ENCODE data around the gene RNF180.

RNF180 gene

GRCh38 chr5:64147849-64148441, 17.7 kb upstream of the RNF180 start:
- no peaks in the 10 kb centered on the region for H3K36me3 ChIP-seq (ENCODE audit: control insufficient read depth in 2 of 2, insufficient read depth in 1 of 2, low read length in 2 of 2)
- H3K4me1 ChIP-seq (ENCODE audit: control insufficient read depth, insufficient read depth, low read length): no peaks in the 10 kb centered on the region
- H3K4me3 ChIP-seq (ENCODE audit: low read depth, low read length): no peak overlapping the region
- TF ChIP-seq TCF7L2 (IDR thresholded peaks at IDR 0.05; ENCODE audit: borderline replicate concordance, low read depth, low read length) (no peak), ZNF654 (tag by site-specific recombination; IDR thresholded peaks at IDR 0.05; ENCODE audit: low read depth) (peak; percentile 91), ZNF660 (tag by site-specific recombination; IDR thresholded peaks at IDR 0.05) (peak; percentile 64)
- TF ChIP-seq, protein P1, sequence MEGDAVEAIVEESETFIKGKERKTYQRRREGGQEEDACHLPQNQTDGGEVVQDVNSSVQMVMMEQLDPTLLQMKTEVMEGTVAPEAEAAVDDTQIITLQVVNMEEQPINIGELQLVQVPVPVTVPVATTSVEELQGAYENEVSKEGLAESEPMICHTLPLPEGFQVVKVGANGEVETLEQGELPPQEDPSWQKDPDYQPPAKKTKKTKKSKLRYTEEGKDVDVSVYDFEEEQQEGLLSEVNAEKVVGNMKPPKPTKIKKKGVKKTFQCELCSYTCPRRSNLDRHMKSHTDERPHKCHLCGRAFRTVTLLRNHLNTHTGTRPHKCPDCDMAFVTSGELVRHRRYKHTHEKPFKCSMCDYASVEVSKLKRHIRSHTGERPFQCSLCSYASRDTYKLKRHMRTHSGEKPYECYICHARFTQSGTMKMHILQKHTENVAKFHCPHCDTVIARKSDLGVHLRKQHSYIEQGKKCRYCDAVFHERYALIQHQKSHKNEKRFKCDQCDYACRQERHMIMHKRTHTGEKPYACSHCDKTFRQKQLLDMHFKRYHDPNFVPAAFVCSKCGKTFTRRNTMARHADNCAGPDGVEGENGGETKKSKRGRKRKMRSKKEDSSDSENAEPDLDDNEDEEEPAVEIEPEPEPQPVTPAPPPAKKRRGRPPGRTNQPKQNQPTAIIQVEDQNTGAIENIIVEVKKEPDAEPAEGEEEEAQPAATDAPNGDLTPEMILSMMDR (tag by site-specific recombination; IDR thresholded peaks at IDR 0.05): peak; percentile 64; the same call in 1 of the 2 replicates
- no peak overlapping the region for H3K27ac ChIP-seq (ENCODE audit: extremely low read depth, low read depth, low read length)
- no peaks in the 10 kb centered on the region for H3K9me3 ChIP-seq (ENCODE audit: control insufficient read depth, insufficient read depth, low read depth, low read length)
- CTCF ChIA-PET: interaction anchor here (0.6 to 4.1 kb wide), 35 partner anchors 8 to 1364 kb away, joined by 3 to 42 read pairs (median 4); no protein-coding TSS in a partner anchor
- POLR2A ChIA-PET: interaction anchor here (0.6 kb wide), 1 partner anchor 290 kb away, joined by 4 read pairs; no protein-coding TSS in a partner anchor

DNA sequence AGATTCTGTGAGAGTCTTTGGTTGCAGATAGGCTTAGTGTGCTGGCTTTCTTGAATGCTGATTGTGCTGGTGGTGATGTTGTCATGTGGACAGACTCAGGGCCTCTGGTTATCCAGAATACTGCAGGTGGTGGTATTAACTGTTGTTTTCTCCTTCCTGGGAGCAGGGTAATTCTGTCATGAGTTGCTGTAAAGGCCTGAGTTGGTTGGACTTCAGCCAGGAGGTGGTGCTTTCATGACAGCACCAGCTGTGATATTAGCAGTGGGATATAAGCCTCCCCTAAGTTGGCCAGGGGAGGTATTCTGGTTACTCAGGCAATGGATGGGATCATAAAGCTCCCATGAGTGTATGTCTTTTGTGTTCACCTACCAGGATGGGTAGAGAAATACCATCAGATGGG, 16.4 kb upstream of the RNF180 start:
- Histone ChIP-seq H3K4me1 (ENCODE audit: control insufficient read depth, insufficient read depth, low read length) (no peaks in the 10 kb centered on the region), H3K4me3 (ENCODE audit: low read depth, low read length) (no peak overlapping the region), H3K36me3 (ENCODE audit: control insufficient read depth in 2 of 2, insufficient read depth in 1 of 2, low read length in 2 of 2) (no peaks in the 10 kb centered on the region), H3K9me3 (ENCODE audit: control insufficient read depth, insufficient read depth, low read depth, low read length) (no peaks in the 10 kb centered on the region), H3K27ac (ENCODE audit: extremely low read depth, low read depth, low read length) (no peak overlapping the region)
- POLR2A ChIA-PET: no interaction called here
- TF ChIP-seq EGR2 (tag by site-specific recombination; IDR thresholded peaks at IDR 0.05; ENCODE audit: low read depth): no peak
- no peak for TF ChIP-seq ZFP69B (tag by site-specific recombination; IDR thresholded peaks at IDR 0.05)
- TF ChIP-seq ZNF23 (tag by site-specific recombination; IDR thresholded peaks at IDR 0.05; ENCODE audit: borderline replicate concordance): no peak
- TF ChIP-seq ZNF391 (tag by site-specific recombination; IDR thresholded peaks at IDR 0.05; ENCODE audit: borderline replicate concordance, low read depth): no peak
- TF ChIP-seq, protein P2, sequence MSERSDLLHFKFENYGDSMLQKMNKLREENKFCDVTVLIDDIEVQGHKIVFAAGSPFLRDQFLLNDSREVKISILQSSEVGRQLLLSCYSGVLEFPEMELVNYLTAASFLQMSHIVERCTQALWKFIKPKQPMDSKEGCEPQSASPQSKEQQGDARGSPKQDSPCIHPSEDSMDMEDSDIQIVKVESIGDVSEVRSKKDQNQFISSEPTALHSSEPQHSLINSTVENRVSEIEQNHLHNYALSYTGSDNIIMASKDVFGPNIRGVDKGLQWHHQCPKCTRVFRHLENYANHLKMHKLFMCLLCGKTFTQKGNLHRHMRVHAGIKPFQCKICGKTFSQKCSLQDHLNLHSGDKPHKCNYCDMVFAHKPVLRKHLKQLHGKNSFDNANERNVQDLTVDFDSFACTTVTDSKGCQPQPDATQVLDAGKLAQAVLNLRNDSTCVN (tag by site-specific recombination; optimal IDR thresholded peaks at IDR 0.05): no peak
- TF ChIP-seq ZNF585B (tag by site-specific recombination; IDR thresholded peaks at IDR 0.05): no peak
- peak; percentile 46; the same call in 1 of the 2 replicates for TF ChIP-seq ZIC2 (tag by site-specific recombination; IDR thresholded peaks at IDR 0.05)
- CTCF ChIA-PET: interaction anchor here (0.6 to 1.5 kb wide), 3 partner anchors 18 to 635 kb away, joined by 3 read pairs; no protein-coding TSS in a partner anchor

DNA sequence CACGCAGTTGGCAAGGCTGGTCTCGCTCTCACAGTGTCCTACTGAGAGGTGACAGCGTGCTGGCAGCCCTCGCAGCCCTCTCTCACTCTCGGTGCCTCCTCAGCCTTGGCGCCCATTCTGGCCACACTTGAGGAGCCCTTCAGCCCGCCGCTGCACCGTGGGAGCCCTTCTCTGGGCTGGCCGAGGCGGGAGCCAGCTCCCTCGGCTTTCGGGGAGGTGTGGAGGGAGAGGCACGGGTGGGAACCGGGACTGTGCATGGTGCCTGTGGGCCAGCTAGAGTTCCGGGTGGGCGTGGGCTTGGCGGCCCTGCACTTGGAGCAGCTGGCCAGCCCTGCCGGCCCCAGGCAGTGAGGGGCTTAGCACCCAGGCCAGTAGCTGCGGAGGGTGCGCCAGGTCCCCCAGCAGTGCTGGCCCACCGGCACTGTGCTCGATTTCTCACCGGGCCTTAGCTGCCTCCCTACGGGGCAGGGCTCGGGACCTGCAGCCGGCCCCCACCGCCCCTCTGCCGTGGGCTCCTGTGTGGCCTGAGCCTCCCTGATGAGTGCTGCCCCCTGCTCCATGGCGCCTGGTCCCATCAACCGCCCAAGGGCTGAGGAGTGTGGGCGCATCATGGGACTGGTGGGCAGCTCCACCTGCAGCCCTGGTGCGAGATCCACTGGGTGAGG, 15.7 kb upstream of the RNF180 start:
- Histone ChIP-seq H3K36me3 (ENCODE audit: control insufficient read depth in 2 of 2, insufficient read depth in 1 of 2, low read length in 2 of 2) (no peaks in the 10 kb centered on the region), H3K27ac (ENCODE audit: extremely low read depth, low read depth, low read length) (no peak overlapping the region), H3K9me3 (ENCODE audit: control insufficient read depth, insufficient read depth, low read depth, low read length) (no peaks in the 10 kb centered on the region), H3K4me3 (ENCODE audit: low read depth, low read length) (no peak overlapping the region), H3K4me1 (ENCODE audit: control insufficient read depth, insufficient read depth, low read length) (no peaks in the 10 kb centered on the region)
- ChIA-PET POLR2A (no interaction called here), CTCF (interaction anchor here (0.6 to 1.5 kb wide), 2 partner anchors 56 to 635 kb away, joined by 3 read pairs; no protein-coding TSS in a partner anchor)
- TF ChIP-seq ZBTB11 (tag by site-specific recombination; conservative IDR thresholded peaks at IDR 0.05; ENCODE audit: low read depth): no peak
- TF ChIP-seq ZNF169 (tag by site-specific recombination; IDR thresholded peaks at IDR 0.05): no peak
- no peak for TF ChIP-seq ZNF121 (tag by site-specific recombination; IDR thresholded peaks at IDR 0.05)
- no peak for TF ChIP-seq ZNF19 (tag by site-specific recombination; IDR thresholded peaks at IDR 0.05; ENCODE audit: low read depth)
- TF ChIP-seq, protein P3, sequence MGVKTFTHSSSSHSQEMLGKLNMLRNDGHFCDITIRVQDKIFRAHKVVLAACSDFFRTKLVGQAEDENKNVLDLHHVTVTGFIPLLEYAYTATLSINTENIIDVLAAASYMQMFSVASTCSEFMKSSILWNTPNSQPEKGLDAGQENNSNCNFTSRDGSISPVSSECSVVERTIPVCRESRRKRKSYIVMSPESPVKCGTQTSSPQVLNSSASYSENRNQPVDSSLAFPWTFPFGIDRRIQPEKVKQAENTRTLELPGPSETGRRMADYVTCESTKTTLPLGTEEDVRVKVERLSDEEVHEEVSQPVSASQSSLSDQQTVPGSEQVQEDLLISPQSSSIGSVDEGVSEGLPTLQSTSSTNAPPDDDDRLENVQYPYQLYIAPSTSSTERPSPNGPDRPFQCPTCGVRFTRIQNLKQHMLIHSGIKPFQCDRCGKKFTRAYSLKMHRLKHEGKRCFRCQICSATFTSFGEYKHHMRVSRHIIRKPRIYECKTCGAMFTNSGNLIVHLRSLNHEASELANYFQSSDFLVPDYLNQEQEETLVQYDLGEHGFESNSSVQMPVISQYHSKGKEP (tag by site-specific recombination; IDR thresholded peaks at IDR 0.05): no peak
- TF ChIP-seq GLIS2 (tag by site-specific recombination; IDR thresholded peaks at IDR 0.05): no peak
- no peak for TF ChIP-seq ZNF600 (tag by site-specific recombination; IDR thresholded peaks at IDR 0.05)
- no peak for TF ChIP-seq ZNF292 (tag by site-specific recombination; IDR thresholded peaks at IDR 0.05; ENCODE audit: borderline replicate concordance, low read depth)
- no peak for TF ChIP-seq ZNF521 (tag by site-specific recombination; IDR thresholded peaks at IDR 0.05)
- no peak for TF ChIP-seq ZNF777 (tag by site-specific recombination; IDR thresholded peaks at IDR 0.05; ENCODE audit: borderline replicate concordance)
